CD14-positive monocyte (primary cell): ENCODE measurements around the gene PLXNB3. TPM values are rescaled to one million over a fixed set of nuclear protein-coding genes. Genes with fewer than 3 reads are reported as not detected.

Experiments
- DNase-seq, 3 donors: peaks; one replicate each; pipeline ENCODE4 v3.0.0-alpha.2; 2011 to 2022
- H2AFZ ChIP-seq: 2 replicates; pipeline ENCODE4 v1.6.0; 2012; ENCODE audit warnings: mild to moderate bottlenecking, low read depth, low read length, inconsistent platforms; ENCODE audit not compliant: insufficient read depth, poor library complexity, severe bottlenecking
- H3K27ac ChIP-seq, 2 donors: 1 replicate in 1 of 2; 2 replicates in 1 of 2; pipeline ENCODE4 v1.5.1; 2012 to 2013; ENCODE audit warnings: low read length in 2 of 2, control low read depth in 1 of 2, inconsistent platforms in 1 of 2, low read depth in 1 of 2, mild to moderate bottlenecking in 1 of 2
- H3K27me3 ChIP-seq, 2 donors: one replicate each; pipeline versions ENCODE4 v1.6.0 to v1.6.1; 2011 to 2013; ENCODE audit warnings: low read length in 2 of 2; ENCODE audit not compliant: control insufficient read depth in 2 of 2, insufficient read depth in 2 of 2
- H3K36me3 ChIP-seq, 2 donors: replicated peaks in 1 of 2; 1 replicate in 1 of 2; 2 replicates in 1 of 2; pipeline versions ENCODE4 v1.5.1 to v1.6.1; 2012 to 2013; ENCODE audit warnings: low read length in 2 of 2, control low read depth in 1 of 2, inconsistent platforms in 1 of 2, mild to moderate bottlenecking in 1 of 2; ENCODE audit not compliant: insufficient read depth in 2 of 2, control insufficient read depth in 1 of 2
- H3K4me1 ChIP-seq, 2 donors: 1 replicate in 1 of 2; 2 replicates in 1 of 2; pipeline versions ENCODE4 v1.5.1 to v1.6.1; 2012 to 2013; ENCODE audit warnings: low read length in 2 of 2, control low read depth in 1 of 2, inconsistent platforms in 1 of 2, mild to moderate bottlenecking in 1 of 2, moderate library complexity in 1 of 2; ENCODE audit not compliant: insufficient read depth in 2 of 2, control insufficient read depth in 1 of 2
- H3K4me2 ChIP-seq: replicated peaks from 2 replicates; pipeline ENCODE3; 2012; ENCODE audit warnings: low read length, moderate library complexity, mild to moderate bottlenecking; ENCODE audit not compliant: poor library complexity, severe bottlenecking; ENCODE audit errors: extremely low read depth
- H3K4me3 ChIP-seq, 3 experiments: fragments of 200-600 bp in 1 of 3; sonication (generic) in 1 of 3; replicated peaks in 1 of 3; 1 replicate in 2 of 3; 2 replicates in 1 of 3; pipeline ENCODE4 v1.5.1; 2011 to 2013; ENCODE audit warnings: low read length in 3 of 3, mild to moderate bottlenecking in 3 of 3, control low read depth in 2 of 3, low read depth in 2 of 3, inconsistent platforms in 1 of 3, moderate library complexity in 1 of 3
- H3K79me2 ChIP-seq: 2 replicates; pipeline ENCODE4 v1.6.0; 2012; ENCODE audit warnings: mild to moderate bottlenecking, control low read depth, inconsistent platforms, low read length, moderate library complexity; ENCODE audit not compliant: insufficient read depth
- H3K9ac ChIP-seq: 2 replicates; pipeline ENCODE4 v1.6.0; 2017; ENCODE audit warnings: low read length, mild to moderate bottlenecking; ENCODE audit not compliant: insufficient read depth, poor library complexity, severe bottlenecking
- H3K9me3 ChIP-seq, 2 donors: replicated peaks in 1 of 2; 1 replicate in 1 of 2; 2 replicates in 1 of 2; pipeline versions ENCODE4 v1.5.1 to v1.6.1; 2012 to 2013; ENCODE audit warnings: low read length in 2 of 2, control low read depth in 1 of 2; ENCODE audit not compliant: control insufficient read depth in 1 of 2, insufficient read depth in 1 of 2
- H4K20me1 ChIP-seq: 2 replicates; pipeline ENCODE4 v1.6.0; 2012; ENCODE audit warnings: mild to moderate bottlenecking, low read length, control low read depth, moderate library complexity; ENCODE audit not compliant: insufficient read depth
- H3K27ac Mint-ChIP-seq, 7 donors: one replicate each; pipeline ENCODE4 v1.8.0; 2020; ENCODE audit warnings: mild to moderate bottlenecking in 7 of 7, mixed read lengths in 7 of 7, moderate library complexity in 6 of 7, inconsistent platforms in 2 of 7
- H3K27me3 Mint-ChIP-seq, 3 donors: one replicate each; pipeline ENCODE4 v1.8.0; 2021 to 2022; ENCODE audit warnings: low read depth in 3 of 3, mild to moderate bottlenecking in 3 of 3, mixed read lengths in 3 of 3, moderate library complexity in 3 of 3, inconsistent platforms in 1 of 3
- H3K36me3 Mint-ChIP-seq, 2 donors: one replicate each; pipeline ENCODE4 v1.8.0; 2020; ENCODE audit warnings: mixed read lengths in 2 of 2, inconsistent platforms in 1 of 2, mild to moderate bottlenecking in 1 of 2
- H3K4me1 Mint-ChIP-seq: one replicate; pipeline ENCODE4 v1.8.0; 2020; ENCODE audit warnings: mild to moderate bottlenecking, mixed read lengths
- H3K4me3 Mint-ChIP-seq, 2 donors: one replicate each; pipeline ENCODE4 v1.8.0; 2020; ENCODE audit warnings: mild to moderate bottlenecking in 2 of 2, mixed read lengths in 2 of 2, moderate library complexity in 1 of 2
- H3K9me3 Mint-ChIP-seq, 7 donors: one replicate each; pipeline ENCODE4 v1.8.0; 2020 to 2022; ENCODE audit warnings: mixed read lengths in 7 of 7, mild to moderate bottlenecking in 6 of 7, moderate library complexity in 6 of 7, inconsistent platforms in 2 of 7
- CTCF ChIP-seq: fragments of 200-600 bp; IDR thresholded peaks from one replicate; pipeline ENCODE4 v1.8.0; 2022; ENCODE audit warnings: antibody characterized with exemption, mild to moderate bottlenecking
- WGBS: methylation state at CpG from one replicate; pipeline ENCODE4 v1.1.5; 2013; ENCODE audit warnings: missing lambda C conversion rate; ENCODE audit not compliant: insufficient coverage; 5-methylcytosine and 5-hydroxymethylcytosine counted together
- intact Hi-C, 2 donors: fragments of 100-400 bp; cut with micrococcal nuclease; formaldehyde crosslinking; loops; one replicate each; pipeline versions ENCODE4 v1.15.0 to v1.15.1; 2023
- polyA plus RNA-seq, 3 donors: library from polyadenylated mRNA; depleted of rRNA in 1 of 3; unstranded in 2 of 3; stranded (reverse) in 1 of 3; fragments of 300-500 nt in 2 of 3; fragments of >200 nt in 1 of 3; fragmentation: Illumina TruSeq in 2 of 3; gene quantifications; 1 replicate in 2 of 3; 2 replicates in 1 of 3; pipeline ENCODE4 v1.2.3, GENCODE V29; 2012 to 2021

PLXNB3 gene
- polyA plus RNA-seq, 3 donors, result not detected

DNA sequence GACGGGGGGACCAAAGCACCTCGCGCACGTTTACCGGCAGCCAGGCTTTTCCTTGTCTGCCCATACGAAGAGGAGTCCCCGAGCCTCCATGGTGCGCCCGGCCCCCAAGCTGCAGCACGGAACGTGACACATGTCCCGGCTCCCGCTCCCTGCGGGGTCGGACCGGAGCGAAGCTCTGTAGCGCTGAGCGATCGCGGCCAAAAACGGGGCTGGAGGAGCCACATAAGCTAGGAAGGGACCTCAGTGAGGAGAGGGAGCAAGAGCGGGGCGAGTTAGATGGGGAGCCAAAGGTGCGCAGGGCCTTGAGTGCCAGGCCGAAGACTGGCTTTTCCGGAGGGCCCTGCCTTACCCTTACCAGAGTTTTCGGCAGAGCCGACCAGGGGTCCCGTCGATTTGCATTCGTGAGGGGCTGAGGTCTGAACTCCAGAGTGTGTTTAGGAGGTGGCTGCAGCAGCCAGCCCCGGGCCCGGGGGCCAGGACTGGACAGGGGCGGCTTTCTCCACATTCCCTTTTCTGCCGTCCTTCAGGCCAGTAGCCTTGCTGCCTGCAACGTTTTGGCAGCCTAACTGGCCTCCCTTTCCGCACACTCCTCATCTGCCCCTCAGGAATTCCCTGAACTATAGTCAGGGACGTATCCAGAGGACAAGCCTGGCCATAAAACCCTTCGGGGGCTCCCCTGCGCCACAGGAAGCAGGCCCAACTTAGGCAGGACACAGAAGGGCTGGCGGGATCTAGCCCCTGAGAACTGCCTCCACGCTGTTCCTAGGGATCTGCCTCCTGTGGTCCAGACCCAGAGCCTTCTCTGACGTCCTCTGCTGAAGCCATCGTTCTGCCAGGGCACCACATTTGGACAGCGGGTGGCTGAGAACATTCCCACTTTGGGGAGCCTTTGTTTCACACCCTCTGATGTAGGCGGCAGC, 31.1 kb downstream of the PLXNB3 start:
- H3K4me1 ChIP-seq, result peaks cover 21 to 35% of the 10 kb centered on the region in 2 donors
- peak overlapping the region; percentile 84 for H3K9ac ChIP-seq
- H4K20me1 ChIP-seq, result peaks cover 31% of the 10 kb centered on the region
- Mint-ChIP-seq H3K9me3 (peaks cover 0 to 56% (median 17%) of the 10 kb centered on the region in 7 donors), H3K4me1 (peaks cover 26% of the 10 kb centered on the region), H3K27me3 (peaks cover 0 to 13% (median 4%) of the 10 kb centered on the region in 3 donors), H3K36me3 (peaks cover 27 to 56% of the 10 kb centered on the region in 2 donors), H3K4me3 (peak overlapping the region; percentile 86 to 92), H3K27ac (peak overlapping the region; percentile 88 to 95 (median 92))
- H2AFZ ChIP-seq, result peak overlapping the region; percentile 74
- DNase-seq, result peak in 1 of 3 donors; percentile 18
- no peak for TF ChIP-seq CTCF
- H3K4me3 ChIP-seq, result peak overlapping the region; percentile 42 to 85 (median 76)
- peak overlapping the region; percentile 85 for H3K27ac ChIP-seq
- H3K27me3 ChIP-seq, result no peaks in the 10 kb centered on the region
- H3K9me3 ChIP-seq, result peaks cover 0 to 15% of the 10 kb centered on the region in 2 donors
- intact Hi-C loops, result loop anchor here (5.0 to 10.0 kb wide), 4 partner anchors 130 to 840 kb away; partner anchors contain the start of gene ARHGAP4 (in 2 of the 2)
- WGBS, result 17% methylated on average over 23 of the region's 47 CpGs
- peak overlapping the region; percentile 78 for H3K4me2 ChIP-seq
- peaks cover 51% of the 10 kb centered on the region for H3K79me2 ChIP-seq
- peaks cover 37 to 47% of the 10 kb centered on the region in 2 donors for H3K36me3 ChIP-seq

DNA sequence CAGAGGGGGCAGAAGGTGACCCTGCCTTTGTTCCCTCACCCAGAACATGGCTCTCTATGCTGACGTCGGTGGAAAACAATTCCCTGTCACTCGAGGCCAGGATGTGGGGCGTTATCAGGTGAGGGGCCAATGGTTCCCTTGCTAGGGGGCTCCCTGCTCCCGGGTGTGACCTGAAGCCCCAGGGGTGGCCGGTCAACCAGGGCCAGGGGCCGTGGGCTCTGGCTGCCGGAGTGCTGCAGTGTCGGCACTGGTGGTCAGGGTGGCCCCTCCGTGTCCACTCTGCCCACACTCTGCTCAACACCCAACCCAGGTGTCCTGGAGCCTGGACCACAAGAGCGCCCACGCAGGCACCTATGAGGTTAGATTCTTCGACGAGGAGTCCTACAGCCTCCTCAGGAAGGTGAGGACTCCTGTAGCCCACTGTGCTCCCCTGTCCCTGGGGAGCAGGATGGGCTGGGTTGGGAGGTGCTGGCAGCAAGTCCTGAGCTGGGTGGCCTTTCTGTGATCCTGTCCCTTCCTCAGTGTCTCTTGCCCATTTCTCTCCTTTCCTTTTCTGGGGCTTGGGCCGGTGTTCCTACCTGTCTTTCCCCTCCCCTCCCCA, 33.5 kb downstream of the PLXNB3 start:
- WGBS, result 76% methylated on average over 2 of the region's 15 CpGs
- no peak for DNase-seq
- H3K4me2 ChIP-seq, result no peak overlapping the region
- Mint-ChIP-seq H3K4me1 (peaks cover 24% of the 10 kb centered on the region), H3K9me3 (peaks cover 0 to 55% (median 17%) of the 10 kb centered on the region in 7 donors), H3K27me3 (peaks cover 4 to 12% (median 8%) of the 10 kb centered on the region in 3 donors), H3K4me3 (no peak overlapping the region), H3K27ac (no peak overlapping the region), H3K36me3 (peaks cover 20 to 39% of the 10 kb centered on the region in 2 donors)
- H3K9me3 ChIP-seq, result peaks cover 0 to 15% of the 10 kb centered on the region in 2 donors
- peaks cover 7% of the 10 kb centered on the region for H4K20me1 ChIP-seq
- TF ChIP-seq CTCF, result no peak
- no peak overlapping the region for H3K9ac ChIP-seq
- H3K4me3 ChIP-seq, result no peak overlapping the region
- H2AFZ ChIP-seq, result no peak overlapping the region
- peaks cover 18 to 30% of the 10 kb centered on the region in 2 donors for H3K4me1 ChIP-seq
- peaks cover 29% of the 10 kb centered on the region for H3K79me2 ChIP-seq
- H3K27ac ChIP-seq, result no peak overlapping the region
- H3K27me3 ChIP-seq, result no peaks in the 10 kb centered on the region
- peaks cover 24 to 27% of the 10 kb centered on the region in 2 donors for H3K36me3 ChIP-seq
- intact Hi-C loops, result loop anchor here (10.0 kb wide), 2 partner anchors 127 to 843 kb away; partner anchors contain the start of gene ARHGAP4 (in 1 of the 2)
